GM23338 (cell line): ENCODE measurements around the gene KCNE1. TPM values are rescaled to one million over a fixed set of nuclear protein-coding genes. Genes with fewer than 3 reads are reported as not detected.

ENCODE experiments used
- ATAC-seq: fragments of 200-7000 bp; cut with Tn5 transposase; 3 replicates; pipeline ENCODE4 v1.9.1; 2020
- DNase-seq: peaks from one replicate; pipeline ENCODE4 v3.0.0-alpha.2; 2015; ENCODE audit warnings: low spot score
- H2AFZ ChIP-seq: fragments of 200-600 bp; sonication (generic); 2 replicates; pipeline ENCODE4 v1.8.0; 2016; ENCODE audit warnings: antibody characterized with exemption, mild to moderate bottlenecking, moderate library complexity
- H3F3A ChIP-seq: fragments of 200-600 bp; sonication (generic); replicated peaks from 2 replicates; pipeline ENCODE4 v1.8.0; 2017; ENCODE audit warnings: antibody characterized with exemption, mixed run types, low read depth
- H3K27ac ChIP-seq: fragments of 200-600 bp; sonication (generic); 2 replicates; pipeline ENCODE4 v1.6.1; 2016; ENCODE audit warnings: low read depth
- H3K27me3 ChIP-seq: fragments of 200-600 bp; sonication (generic); 2 replicates; pipeline ENCODE4 v1.8.0; 2016; ENCODE audit warnings: mild to moderate bottlenecking, mixed run types, moderate library complexity; ENCODE audit not compliant: insufficient read depth
- H3K36me3 ChIP-seq: fragments of 200-600 bp; sonication (generic); 2 replicates; pipeline ENCODE4 v1.8.0; 2016; ENCODE audit warnings: mild to moderate bottlenecking; ENCODE audit not compliant: insufficient read depth
- H3K4me1 ChIP-seq: fragments of 200-600 bp; sonication (generic); 2 replicates; pipeline ENCODE4 v1.8.0; 2016; ENCODE audit warnings: mild to moderate bottlenecking, moderate library complexity; ENCODE audit not compliant: insufficient read depth
- H3K4me2 ChIP-seq: fragments of 200-600 bp; sonication (generic); 2 replicates; pipeline ENCODE4 v1.7.1; 2017; ENCODE audit warnings: mixed run types
- H3K4me3 ChIP-seq: fragments of 200-600 bp; sonication (generic); 2 replicates; pipeline ENCODE4 v1.6.1; 2016; ENCODE audit warnings: mixed run types
- H3K79me2 ChIP-seq: fragments of 200-600 bp; sonication (generic); replicated peaks from 2 replicates; pipeline ENCODE4 v1.8.0; 2017; ENCODE audit warnings: mild to moderate bottlenecking; ENCODE audit not compliant: insufficient read depth
- H3K9me2 ChIP-seq: fragments of 200-600 bp; sonication (generic); 2 replicates; pipeline ENCODE4 v1.8.0; 2017; ENCODE audit not compliant: insufficient read depth
- H4K20me1 ChIP-seq: fragments of 200-600 bp; sonication (generic); replicated peaks from 2 replicates; pipeline ENCODE4 v1.8.0; 2017; ENCODE audit warnings: mild to moderate bottlenecking; ENCODE audit not compliant: insufficient read depth
- H3K27ac Mint-ChIP-seq: 2 replicates; pipeline ENCODE4 v1.8.0; 2020; ENCODE audit warnings: inconsistent platforms, mild to moderate bottlenecking, moderate library complexity, mixed read lengths
- H3K27me3 Mint-ChIP-seq: 3 replicates; pipeline ENCODE4 v1.8.0; 2022; ENCODE audit warnings: low read depth, mild to moderate bottlenecking, moderate library complexity, mixed read lengths, inconsistent platforms; ENCODE audit not compliant: insufficient read depth, poor library complexity
- H3K36me3 Mint-ChIP-seq: 3 replicates; pipeline ENCODE4 v1.8.0; 2021; ENCODE audit warnings: low read depth, mild to moderate bottlenecking, inconsistent platforms, moderate library complexity, mixed read lengths
- H3K4me1 Mint-ChIP-seq: 3 replicates; pipeline ENCODE4 v1.8.0; 2020; ENCODE audit warnings: mild to moderate bottlenecking, inconsistent platforms, mixed read lengths
- H3K4me3 Mint-ChIP-seq: 3 replicates; pipeline ENCODE4 v1.8.0; 2021; ENCODE audit warnings: moderate library complexity, mild to moderate bottlenecking, inconsistent platforms, mixed read lengths
- H3K9me3 Mint-ChIP-seq: 3 replicates; pipeline ENCODE4 v1.8.0; 2020; ENCODE audit warnings: moderate library complexity, mild to moderate bottlenecking, inconsistent platforms, mixed read lengths
- EZH2phosphoT487 ChIP-seq: fragments of 200-600 bp; sonication (generic); IDR thresholded peaks from one replicate; pipeline ENCODE4 v1.8.1; 2018; ENCODE audit warnings: antibody characterized with exemption; ENCODE audit not compliant: unreplicated experiment
- JUNB ChIP-seq: IDR thresholded peaks from one replicate; pipeline ENCODE4 v1.6.1; 2016; ENCODE audit warnings: antibody characterized with exemption; ENCODE audit not compliant: unreplicated experiment
- NANOG ChIP-seq: IDR thresholded peaks from 2 replicates; pipeline ENCODE4 v1.6.1; 2016; ENCODE audit warnings: antibody characterized with exemption, borderline replicate concordance
- POLR2AphosphoS5 ChIP-seq: IDR thresholded peaks from 2 replicates; pipeline ENCODE4 v1.6.1; 2016; ENCODE audit warnings: antibody characterized with exemption, low read depth
- ZNF114 ChIP-seq: fragments of 250-450 bp; sonication (Bioruptor Pico); IDR thresholded peaks from 2 replicates; pipeline ENCODE4 v1.5.0; 2020; ENCODE audit warnings: mild to moderate bottlenecking, moderate library complexity
- polyA plus RNA-seq: library from polyadenylated mRNA; unstranded; fragments of >200 nt; fragmentation: Nextera tagmentation; extraction: Ambion mirVana; gene quantifications from 2 replicates; pipeline ENCODE4 v1.2.1, GENCODE V29; 2016
- total RNA-seq: library from RNA; depleted of rRNA; stranded (reverse); fragments of >200 nt; shearing (Covaris generic); gene quantifications from 2 replicates; pipeline ENCODE4 v1.2.3, GENCODE V29; 2014
- TF ChIP-seq, protein P1 (sequence below): fragments of 250-450 bp; sonication (Bioruptor Pico); IDR thresholded peaks from 2 replicates; pipeline ENCODE4 v1.5.0; 2020; ENCODE audit warnings: mild to moderate bottlenecking, moderate library complexity
- TF ChIP-seq, protein P2 (sequence below): IDR thresholded peaks from 2 replicates; pipeline ENCODE4 v1.6.1; 2016; ENCODE audit warnings: antibody characterized with exemption
- TF ChIP-seq, protein P3 (sequence below), 2 experiments: fragments of 200-600 bp in 1 of 2; sonication (generic) in 1 of 2; conservative IDR thresholded peaks; 2 replicates each; pipeline versions ENCODE4 v1.5.1 to v1.6.1; 2016 to 2017; ENCODE audit warnings: antibody characterized with exemption in 2 of 2, low read depth in 2 of 2, mild to moderate bottlenecking in 2 of 2, moderate library complexity in 1 of 2

Gene KCNE1
- total and polyA plus RNA-seq, 2 experiments from 2014 or later = 0.07 TPM; not detected in 1

DNA sequence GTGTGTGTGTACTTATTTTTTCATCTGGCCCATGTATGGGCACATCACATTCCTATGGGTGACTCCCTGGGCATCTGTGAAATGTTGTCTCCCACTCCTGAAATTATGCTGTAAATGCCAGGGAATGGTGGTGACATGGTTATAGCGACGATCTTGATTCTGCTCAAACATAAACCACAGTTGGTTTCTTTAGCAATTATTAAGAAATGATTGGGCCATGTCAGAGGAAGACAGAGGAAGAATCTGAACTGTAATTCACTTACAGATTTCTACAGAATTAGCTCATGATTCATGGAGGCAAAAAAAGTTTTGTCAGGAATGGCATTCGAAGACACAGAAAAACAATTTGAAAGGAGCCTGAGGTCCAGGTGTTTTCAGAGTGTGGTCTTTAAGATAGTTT is 25.8 kb upstream of the KCNE1 start (continued):
- TF ChIP-seq, protein P1, sequence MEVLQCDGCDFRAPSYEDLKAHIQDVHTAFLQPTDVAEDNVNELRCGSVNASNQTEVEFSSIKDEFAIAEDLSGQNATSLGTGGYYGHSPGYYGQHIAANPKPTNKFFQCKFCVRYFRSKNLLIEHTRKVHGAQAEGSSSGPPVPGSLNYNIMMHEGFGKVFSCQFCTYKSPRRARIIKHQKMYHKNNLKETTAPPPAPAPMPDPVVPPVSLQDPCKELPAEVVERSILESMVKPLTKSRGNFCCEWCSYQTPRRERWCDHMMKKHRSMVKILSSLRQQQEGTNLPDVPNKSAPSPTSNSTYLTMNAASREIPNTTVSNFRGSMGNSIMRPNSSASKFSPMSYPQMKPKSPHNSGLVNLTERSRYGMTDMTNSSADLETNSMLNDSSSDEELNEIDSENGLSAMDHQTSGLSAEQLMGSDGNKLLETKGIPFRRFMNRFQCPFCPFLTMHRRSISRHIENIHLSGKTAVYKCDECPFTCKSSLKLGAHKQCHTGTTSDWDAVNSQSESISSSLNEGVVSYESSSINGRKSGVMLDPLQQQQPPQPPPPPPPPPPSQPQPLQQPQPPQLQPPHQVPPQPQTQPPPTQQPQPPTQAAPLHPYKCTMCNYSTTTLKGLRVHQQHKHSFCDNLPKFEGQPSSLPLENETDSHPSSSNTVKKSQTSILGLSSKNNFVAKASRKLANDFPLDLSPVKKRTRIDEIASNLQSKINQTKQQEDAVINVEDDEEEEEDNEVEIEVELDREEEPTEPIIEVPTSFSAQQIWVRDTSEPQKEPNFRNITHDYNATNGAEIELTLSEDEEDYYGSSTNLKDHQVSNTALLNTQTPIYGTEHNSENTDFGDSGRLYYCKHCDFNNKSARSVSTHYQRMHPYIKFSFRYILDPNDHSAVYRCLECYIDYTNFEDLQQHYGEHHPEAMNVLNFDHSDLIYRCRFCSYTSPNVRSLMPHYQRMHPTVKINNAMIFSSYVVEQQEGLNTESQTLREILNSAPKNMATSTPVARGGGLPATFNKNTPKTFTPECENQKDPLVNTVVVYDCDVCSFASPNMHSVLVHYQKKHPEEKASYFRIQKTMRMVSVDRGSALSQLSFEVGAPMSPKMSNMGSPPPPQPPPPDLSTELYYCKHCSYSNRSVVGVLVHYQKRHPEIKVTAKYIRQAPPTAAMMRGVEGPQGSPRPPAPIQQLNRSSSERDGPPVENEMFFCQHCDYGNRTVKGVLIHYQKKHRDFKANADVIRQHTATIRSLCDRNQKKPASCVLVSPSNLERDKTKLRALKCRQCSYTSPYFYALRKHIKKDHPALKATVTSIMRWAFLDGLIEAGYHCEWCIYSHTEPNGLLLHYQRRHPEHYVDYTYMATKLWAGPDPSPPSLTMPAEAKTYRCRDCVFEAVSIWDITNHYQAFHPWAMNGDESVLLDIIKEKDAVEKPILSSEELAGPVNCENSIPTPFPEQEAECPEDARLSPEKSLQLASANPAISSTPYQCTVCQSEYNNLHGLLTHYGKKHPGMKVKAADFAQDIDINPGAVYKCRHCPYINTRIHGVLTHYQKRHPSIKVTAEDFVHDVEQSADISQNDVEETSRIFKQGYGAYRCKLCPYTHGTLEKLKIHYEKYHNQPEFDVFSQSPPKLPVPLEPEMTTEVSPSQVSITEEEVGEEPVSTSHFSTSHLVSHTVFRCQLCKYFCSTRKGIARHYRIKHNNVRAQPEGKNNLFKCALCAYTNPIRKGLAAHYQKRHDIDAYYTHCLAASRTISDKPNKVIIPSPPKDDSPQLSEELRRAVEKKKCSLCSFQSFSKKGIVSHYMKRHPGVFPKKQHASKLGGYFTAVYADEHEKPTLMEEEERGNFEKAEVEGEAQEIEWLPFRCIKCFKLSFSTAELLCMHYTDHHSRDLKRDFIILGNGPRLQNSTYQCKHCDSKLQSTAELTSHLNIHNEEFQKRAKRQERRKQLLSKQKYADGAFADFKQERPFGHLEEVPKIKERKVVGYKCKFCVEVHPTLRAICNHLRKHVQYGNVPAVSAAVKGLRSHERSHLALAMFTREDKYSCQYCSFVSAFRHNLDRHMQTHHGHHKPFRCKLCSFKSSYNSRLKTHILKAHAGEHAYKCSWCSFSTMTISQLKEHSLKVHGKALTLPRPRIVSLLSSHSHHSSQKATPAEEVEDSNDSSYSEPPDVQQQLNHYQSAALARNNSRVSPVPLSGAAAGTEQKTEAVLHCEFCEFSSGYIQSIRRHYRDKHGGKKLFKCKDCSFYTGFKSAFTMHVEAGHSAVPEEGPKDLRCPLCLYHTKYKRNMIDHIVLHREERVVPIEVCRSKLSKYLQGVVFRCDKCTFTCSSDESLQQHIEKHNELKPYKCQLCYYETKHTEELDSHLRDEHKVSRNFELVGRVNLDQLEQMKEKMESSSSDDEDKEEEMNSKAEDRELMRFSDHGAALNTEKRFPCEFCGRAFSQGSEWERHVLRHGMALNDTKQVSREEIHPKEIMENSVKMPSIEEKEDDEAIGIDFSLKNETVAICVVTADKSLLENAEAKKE (CRISPR knock-in tag) = no peak

DNA sequence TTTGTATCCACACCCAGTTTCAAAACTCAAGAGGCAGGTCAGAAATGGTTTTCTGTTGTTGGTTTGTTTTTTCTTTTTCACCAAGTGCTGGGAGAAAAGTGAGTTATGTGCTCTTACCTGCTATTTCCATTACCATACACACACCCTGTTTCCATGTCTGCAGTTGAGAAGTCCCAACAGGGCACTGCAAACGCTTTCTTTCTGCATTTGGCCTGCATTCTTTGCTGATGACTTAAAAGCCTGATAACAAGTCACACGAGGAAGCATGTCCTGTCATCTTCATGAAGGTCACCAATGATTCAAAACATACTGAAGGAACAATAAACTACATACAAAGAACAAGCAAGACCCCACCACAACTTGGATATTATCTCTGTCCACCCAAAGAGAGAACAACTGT is 24.8 kb upstream of the KCNE1 start:
- Mint-ChIP-seq H3K4me3 (no peak overlapping the region), H3K36me3 (no peaks in the 10 kb centered on the region), H3K4me1 (peaks cover 2% of the 10 kb centered on the region; the same call in 2 of the 3 replicates), H3K27me3 (no peaks in the 10 kb centered on the region), H3K9me3 (no peaks in the 10 kb centered on the region), H3K27ac (no peak overlapping the region)
- DNase-seq (no peak), ATAC-seq (no peak)
- H3K9me2 ChIP-seq = no peaks in the 10 kb centered on the region
- H3K4me2 ChIP-seq = no peak overlapping the region
- TF ChIP-seq ZNF114 (CRISPR knock-in tag) = no peak
- H3K27ac ChIP-seq = no peak overlapping the region
- H4K20me1 ChIP-seq = no peaks in the 10 kb centered on the region
- H3K27me3 ChIP-seq = no peaks in the 10 kb centered on the region
- no peak overlapping the region for H3K4me3 ChIP-seq
- H3K36me3 ChIP-seq = no peaks in the 10 kb centered on the region
- H2AFZ ChIP-seq = no peak overlapping the region
- no peaks in the 10 kb centered on the region for H3K79me2 ChIP-seq
- no peaks in the 10 kb centered on the region for H3F3A ChIP-seq
- no peaks in the 10 kb centered on the region for H3K4me1 ChIP-seq

DNA sequence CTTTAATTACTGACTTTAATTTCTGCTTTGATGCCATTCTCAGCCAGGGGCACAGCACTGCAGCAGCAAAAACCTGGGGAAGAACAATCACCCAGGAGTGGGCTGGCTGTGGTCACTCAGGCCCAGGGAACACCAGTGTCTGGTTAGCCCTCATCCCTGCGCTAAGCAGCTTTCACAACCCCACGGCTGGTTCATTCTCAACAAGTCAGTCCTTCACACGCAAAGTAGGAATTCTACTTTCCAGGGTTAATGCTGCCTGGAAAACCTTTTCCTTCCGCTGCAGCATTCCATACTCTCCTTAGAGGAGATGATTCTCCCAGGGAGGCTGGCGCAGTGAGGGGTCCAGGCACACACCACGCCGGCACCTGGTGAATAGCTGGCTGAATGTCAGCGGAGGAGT is 24.3 kb upstream of the KCNE1 start:
- Mint-ChIP-seq H3K4me1 (peaks cover 2% of the 10 kb centered on the region; the same call in 2 of the 3 replicates), H3K9me3 (no peaks in the 10 kb centered on the region), H3K27me3 (no peaks in the 10 kb centered on the region), H3K36me3 (no peaks in the 10 kb centered on the region), H3K27ac (no peak overlapping the region), H3K4me3 (no peak overlapping the region)
- Histone ChIP-seq H3K4me3 (no peak overlapping the region), H4K20me1 (no peaks in the 10 kb centered on the region), H3F3A (no peaks in the 10 kb centered on the region), H3K79me2 (no peaks in the 10 kb centered on the region), H3K9me2 (no peaks in the 10 kb centered on the region), H2AFZ (no peak overlapping the region), H3K27ac (no peak overlapping the region), H3K4me2 (no peak overlapping the region), H3K4me1 (no peaks in the 10 kb centered on the region), H3K36me3 (no peaks in the 10 kb centered on the region), H3K27me3 (no peaks in the 10 kb centered on the region)
- TF ChIP-seq, protein P2, sequence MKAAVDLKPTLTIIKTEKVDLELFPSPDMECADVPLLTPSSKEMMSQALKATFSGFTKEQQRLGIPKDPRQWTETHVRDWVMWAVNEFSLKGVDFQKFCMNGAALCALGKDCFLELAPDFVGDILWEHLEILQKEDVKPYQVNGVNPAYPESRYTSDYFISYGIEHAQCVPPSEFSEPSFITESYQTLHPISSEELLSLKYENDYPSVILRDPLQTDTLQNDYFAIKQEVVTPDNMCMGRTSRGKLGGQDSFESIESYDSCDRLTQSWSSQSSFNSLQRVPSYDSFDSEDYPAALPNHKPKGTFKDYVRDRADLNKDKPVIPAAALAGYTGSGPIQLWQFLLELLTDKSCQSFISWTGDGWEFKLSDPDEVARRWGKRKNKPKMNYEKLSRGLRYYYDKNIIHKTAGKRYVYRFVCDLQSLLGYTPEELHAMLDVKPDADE = no peak
- TF ChIP-seq NANOG (no peak), EZH2phosphoT487 (no peak), POLR2AphosphoS5 (no peak), JUNB (no peak), ZNF114 (CRISPR knock-in tag) (no peak)
- TF ChIP-seq, protein P3, sequence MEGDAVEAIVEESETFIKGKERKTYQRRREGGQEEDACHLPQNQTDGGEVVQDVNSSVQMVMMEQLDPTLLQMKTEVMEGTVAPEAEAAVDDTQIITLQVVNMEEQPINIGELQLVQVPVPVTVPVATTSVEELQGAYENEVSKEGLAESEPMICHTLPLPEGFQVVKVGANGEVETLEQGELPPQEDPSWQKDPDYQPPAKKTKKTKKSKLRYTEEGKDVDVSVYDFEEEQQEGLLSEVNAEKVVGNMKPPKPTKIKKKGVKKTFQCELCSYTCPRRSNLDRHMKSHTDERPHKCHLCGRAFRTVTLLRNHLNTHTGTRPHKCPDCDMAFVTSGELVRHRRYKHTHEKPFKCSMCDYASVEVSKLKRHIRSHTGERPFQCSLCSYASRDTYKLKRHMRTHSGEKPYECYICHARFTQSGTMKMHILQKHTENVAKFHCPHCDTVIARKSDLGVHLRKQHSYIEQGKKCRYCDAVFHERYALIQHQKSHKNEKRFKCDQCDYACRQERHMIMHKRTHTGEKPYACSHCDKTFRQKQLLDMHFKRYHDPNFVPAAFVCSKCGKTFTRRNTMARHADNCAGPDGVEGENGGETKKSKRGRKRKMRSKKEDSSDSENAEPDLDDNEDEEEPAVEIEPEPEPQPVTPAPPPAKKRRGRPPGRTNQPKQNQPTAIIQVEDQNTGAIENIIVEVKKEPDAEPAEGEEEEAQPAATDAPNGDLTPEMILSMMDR (conservative IDR thresholded peaks at IDR 0.05; ENCODE audit: low read depth in 2 of 2) = no peak
- peak; percentile 58 for ATAC-seq
- DNase-seq = no peak
